ENCODE measurements around the gene LRRTM4.
"Not testable (repeated sequence)": the region's sequence is repeated elsewhere in the genome, so short reads cannot be mapped to it uniquely, and the experiment has no call there.

LRRTM4 gene

GRCh38 chr2:77155511-77155910, 366.7 kb downstream of the LRRTM4 start:
- no peak for DNase-seq

- no peak for DNase-seq
These were observed 372.6 kb downstream of the LRRTM4 start for GRCh38 chr2:77149565-77149964.

GRCh38 chr2:77147153-77147552, 375.0 kb downstream of the LRRTM4 start:
- no peak for DNase-seq

- DNase-seq, result no peak
These were observed 377.4 kb downstream of the LRRTM4 start for GRCh38 chr2:77144772-77145171.

- no peak for DNase-seq
These were observed 380.0 kb downstream of the LRRTM4 start for GRCh38 chr2:77142141-77142540.

GRCh38 chr2:77128479-77128878, 393.7 kb downstream of the LRRTM4 start:
- not testable (repeated sequence) for DNase-seq

GRCh38 chr2:77127345-77127744, 394.8 kb downstream of the LRRTM4 start:
- DNase-seq, result no peak

- no peak for DNase-seq
These were observed 400.7 kb downstream of the LRRTM4 start for GRCh38 chr2:77121518-77121917.

GRCh38 chr2:77119333-77119732, 402.8 kb downstream of the LRRTM4 start:
- no peak for DNase-seq

GRCh38 chr2:77108915-77109314, 413.3 kb downstream of the LRRTM4 start:
- no peak for DNase-seq

- DNase-seq, result no peak
These were observed 417.2 kb downstream of the LRRTM4 start for GRCh38 chr2:77105008-77105407.

GRCh38 chr2:77104554-77104953, 417.6 kb downstream of the LRRTM4 start:
- no peak for DNase-seq

- no peak for DNase-seq
These were observed 419.2 kb downstream of the LRRTM4 start for GRCh38 chr2:77102927-77103326.

GRCh38 chr2:77101796-77102452, 420.3 kb downstream of the LRRTM4 start:
- DNase-seq, result no peak

- no peak for DNase-seq
These were observed 422.2 kb downstream of the LRRTM4 start for GRCh38 chr2:77099961-77100360.

- not testable (repeated sequence) for DNase-seq
These were observed 426.7 kb downstream of the LRRTM4 start for GRCh38 chr2:77095525-77095924.

- DNase-seq, result no peak
These were observed 427.1 kb downstream of the LRRTM4 start for GRCh38 chr2:77095096-77095495.

- not testable (repeated sequence) for DNase-seq
These were observed 433.8 kb downstream of the LRRTM4 start for GRCh38 chr2:77088424-77088823.

GRCh38 chr2:77087987-77088414, 434.2 kb downstream of the LRRTM4 start:
- DNase-seq, result no peak

GRCh38 chr2:77086478-77086877, 435.7 kb downstream of the LRRTM4 start:
- no peak for DNase-seq

- no peak for DNase-seq
These were observed 436.1 kb downstream of the LRRTM4 start for GRCh38 chr2:77086051-77086450.

- DNase-seq, result no peak
These were observed 436.6 kb downstream of the LRRTM4 start for GRCh38 chr2:77085561-77085960.

GRCh38 chr2:77081597-77081996, 440.6 kb downstream of the LRRTM4 start:
- DNase-seq, result no peak

- no peak for DNase-seq
These were observed 457.9 kb downstream of the LRRTM4 start for GRCh38 chr2:77064324-77064723.

- DNase-seq, result no peak
These were observed 467.2 kb downstream of the LRRTM4 start for GRCh38 chr2:77054938-77055337.

All from stimulated activated CD4-positive, alpha-beta T cell treated with anti-CD3 and anti-CD28 coated beads, Interleukin-4, amount 100 ng/mL, for 24 hours (primary cell).